H9 (cell line): ENCODE measurements around the gene BACH1. TPM values are rescaled to one million over a fixed set of nuclear protein-coding genes. Genes with fewer than 3 reads are reported as not detected.

Source experiments
- DNase-seq: peaks from one replicate; pipeline ENCODE4 v3.0.0-alpha.2; 2017
- H2AFZ ChIP-seq: one replicate; pipeline ENCODE4 v1.6.1; 2013; ENCODE audit warnings: mild to moderate bottlenecking, low read length, control low read depth, moderate library complexity
- H2AK5ac ChIP-seq: 2 replicates; pipeline ENCODE4 v1.6.1; 2013; ENCODE audit warnings: low read length, control low read depth, mixed read lengths; ENCODE audit not compliant: insufficient read length
- H2BK120ac ChIP-seq: one replicate; pipeline ENCODE4 v1.6.1; 2013; ENCODE audit warnings: low read depth, mild to moderate bottlenecking, low read length, control low read depth, inconsistent platforms; ENCODE audit not compliant: poor library complexity, severe bottlenecking
- H2BK12ac ChIP-seq: 2 replicates; pipeline ENCODE4 v1.6.1; 2013; ENCODE audit warnings: low read length, control low read depth, mixed read lengths, low read depth; ENCODE audit not compliant: insufficient read length
- H2BK15ac ChIP-seq: 2 replicates; pipeline ENCODE4 v1.6.1; 2013; ENCODE audit warnings: low read depth, low read length, control low read depth
- H2BK20ac ChIP-seq: one replicate; pipeline ENCODE4 v1.6.1; 2013; ENCODE audit warnings: low read depth, mild to moderate bottlenecking, low read length, control low read depth, inconsistent platforms; ENCODE audit not compliant: poor library complexity, severe bottlenecking
- H2BK5ac ChIP-seq: 2 replicates; pipeline ENCODE4 v1.6.1; 2013; ENCODE audit warnings: low read length, control low read depth, mixed read lengths; ENCODE audit not compliant: insufficient read length
- H3K14ac ChIP-seq: 2 replicates; pipeline ENCODE4 v1.6.1; 2013; ENCODE audit warnings: low read length, control low read depth; ENCODE audit not compliant: insufficient read depth
- H3K18ac ChIP-seq: 2 replicates; pipeline ENCODE4 v1.6.1; 2013; ENCODE audit warnings: low read depth, mild to moderate bottlenecking, mixed read lengths, low read length, control low read depth; ENCODE audit not compliant: insufficient read length
- H3K23ac ChIP-seq: 2 replicates; pipeline ENCODE4 v1.6.1; 2013; ENCODE audit warnings: low read length, control low read depth, mixed read lengths, low read depth; ENCODE audit not compliant: insufficient read length
- H3K23me2 ChIP-seq: 2 replicates; pipeline ENCODE4 v1.6.1; 2013; ENCODE audit warnings: low read depth, mild to moderate bottlenecking, mixed read lengths, low read length, control low read depth; ENCODE audit not compliant: insufficient read length, poor library complexity, severe bottlenecking
- H3K27ac ChIP-seq: 2 replicates; pipeline ENCODE4 v1.5.1; 2013; ENCODE audit warnings: low read length, control low read depth, mixed read lengths, low read depth; ENCODE audit not compliant: insufficient read length
- H3K27me3 ChIP-seq: 2 replicates; pipeline ENCODE4 v1.6.1; 2013; ENCODE audit warnings: low read length, control low read depth, inconsistent platforms; ENCODE audit not compliant: insufficient read depth
- H3K4ac ChIP-seq: 2 replicates; pipeline ENCODE4 v1.6.1; 2013; ENCODE audit warnings: low read depth, mild to moderate bottlenecking, control low read depth, inconsistent platforms, low read length, moderate library complexity
- H3K4me1 ChIP-seq: 2 replicates; pipeline ENCODE4 v1.6.1; 2013; ENCODE audit warnings: low read length, control low read depth, inconsistent platforms; ENCODE audit not compliant: insufficient read depth
- H3K4me2 ChIP-seq: 2 replicates; pipeline ENCODE4 v1.6.1; 2013; ENCODE audit warnings: low read length, control low read depth, mixed read lengths; ENCODE audit not compliant: insufficient read length, insufficient read depth
- H3K56ac ChIP-seq: 2 replicates; pipeline ENCODE4 v1.6.1; 2013; ENCODE audit warnings: low read depth, mild to moderate bottlenecking, mixed read lengths, low read length, control low read depth; ENCODE audit not compliant: insufficient read length
- H3K79me1 ChIP-seq: 2 replicates; pipeline ENCODE4 v1.6.1; 2013; ENCODE audit warnings: low read depth, mild to moderate bottlenecking, moderate library complexity, low read length, control low read depth, inconsistent platforms; ENCODE audit not compliant: insufficient read depth, poor library complexity, severe bottlenecking
- H3K79me2 ChIP-seq: 2 replicates; pipeline ENCODE4 v1.6.1; 2013; ENCODE audit warnings: low read length, control low read depth, inconsistent platforms; ENCODE audit not compliant: insufficient read depth
- H3K9ac ChIP-seq: 2 replicates; pipeline ENCODE4 v1.6.1; 2013; ENCODE audit warnings: low read length, control low read depth, mixed read lengths; ENCODE audit not compliant: insufficient read length; ENCODE audit errors: extremely low read depth
- H3K9me3 ChIP-seq: one replicate; pipeline ENCODE4 v1.6.1; 2013; ENCODE audit warnings: low read depth, low read length, inconsistent platforms; ENCODE audit not compliant: control insufficient read depth
- H3T11ph ChIP-seq: one replicate; pipeline ENCODE4 v1.6.1; 2013; ENCODE audit warnings: mild to moderate bottlenecking, low read length, control low read depth, inconsistent platforms
- H4K20me1 ChIP-seq: one replicate; pipeline ENCODE4 v1.6.1; 2013; ENCODE audit not compliant: control insufficient read depth, insufficient read length, insufficient read depth
- H4K5ac ChIP-seq: 2 replicates; pipeline ENCODE4 v1.6.1; 2013; ENCODE audit warnings: low read depth, mild to moderate bottlenecking, mixed read lengths, low read length, control low read depth; ENCODE audit not compliant: insufficient read length
- H4K8ac ChIP-seq: replicated peaks from 2 replicates; pipeline ENCODE4 v1.6.1; 2013; ENCODE audit warnings: low read length, control low read depth, mixed read lengths, low read depth; ENCODE audit not compliant: insufficient read length
- H4K91ac ChIP-seq: 2 replicates; pipeline ENCODE4 v1.6.1; 2013; ENCODE audit warnings: low read depth, mild to moderate bottlenecking, moderate library complexity, mixed read lengths, low read length, control low read depth; ENCODE audit not compliant: insufficient read length
- H3K27ac Mint-ChIP-seq, 3 experiments: 2 replicates in 2 of 3; 3 replicates in 1 of 3; pipeline ENCODE4 v1.8.0; 2020 to 2021; ENCODE audit warnings: mixed read lengths in 3 of 3, mild to moderate bottlenecking in 1 of 3, moderate library complexity in 1 of 3
- H3K27me3 Mint-ChIP-seq: 2 replicates; pipeline ENCODE4 v1.8.0; 2021; ENCODE audit warnings: low read depth, mild to moderate bottlenecking, moderate library complexity, mixed read lengths
- H3K36me3 Mint-ChIP-seq, 3 experiments: 2 replicates in 2 of 3; 3 replicates in 1 of 3; pipeline ENCODE4 v1.8.0; 2020 to 2021; ENCODE audit warnings: low read depth in 3 of 3, mixed read lengths in 3 of 3; ENCODE audit not compliant: insufficient read depth in 1 of 3
- H3K4me1 Mint-ChIP-seq, 2 experiments: 2 replicates each; pipeline ENCODE4 v1.8.0; 2020; ENCODE audit warnings: mixed read lengths in 2 of 2
- H3K4me3 Mint-ChIP-seq, 2 experiments: 2 replicates in 1 of 2; 3 replicates in 1 of 2; pipeline ENCODE4 v1.8.0; 2020 to 2021; ENCODE audit warnings: mild to moderate bottlenecking in 2 of 2, mixed read lengths in 2 of 2, moderate library complexity in 1 of 2
- H3K9me3 Mint-ChIP-seq, 2 experiments: 2 replicates in 1 of 2; 3 replicates in 1 of 2; pipeline ENCODE4 v1.8.0; 2020; ENCODE audit warnings: mild to moderate bottlenecking in 2 of 2, mixed read lengths in 2 of 2, moderate library complexity in 1 of 2
- WGBS: extraction: QIAGEN DNeasy Blood & Tissue Kit; methylation state at CpG from one replicate; pipeline ENCODE4 v1.1.7; 2013; ENCODE audit warnings: missing lambda C conversion rate, low lambda C conversion rate, mixed read lengths; ENCODE audit not compliant: insufficient read length; ENCODE audit errors: extremely low coverage; 5-methylcytosine and 5-hydroxymethylcytosine counted together
- total RNA-seq: library from RNA; stranded (reverse); gene quantifications from 2 replicates; pipeline ENCODE4 v1.2.1, GENCODE V29; 2021
- TF ChIP-seq, protein P1 (sequence below): fragments of 200-600 bp; sonication (generic); conservative IDR thresholded peaks from 3 replicates; pipeline ENCODE4 v1.8.0; 2021; ENCODE audit warnings: antibody characterized with exemption, mild to moderate bottlenecking

Gene BACH1
- total RNA-seq, 1 experiment from 2014 or later = 42.4 TPM

DNA sequence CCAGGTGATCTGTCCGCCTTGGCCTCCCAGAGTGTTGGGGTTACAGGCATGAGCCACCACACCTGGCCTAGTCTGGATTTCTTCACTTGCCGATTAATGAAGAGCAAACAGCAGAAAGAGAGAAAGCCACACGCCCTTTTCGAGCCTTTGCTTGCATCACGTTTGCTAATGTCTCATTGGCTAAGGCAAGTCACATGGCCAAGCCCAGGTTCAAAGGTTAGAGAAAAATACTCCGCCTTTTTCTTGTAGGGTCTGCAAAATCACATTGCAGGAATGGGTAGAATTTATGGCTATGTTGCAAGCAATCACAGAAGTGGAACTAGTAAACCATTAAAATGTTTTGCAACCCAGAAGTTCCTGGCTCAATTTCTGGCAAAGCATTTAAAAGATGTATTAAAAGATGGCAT is 26.8 kb upstream of the BACH1 start:
- Histone ChIP-seq H2AK5ac (no peak overlapping the region), H4K8ac (no peak overlapping the region), H4K91ac (no peak overlapping the region), H3T11ph (no peak overlapping the region), H3K9me3 (no peaks in the 10 kb centered on the region), H4K5ac (no peak overlapping the region), H2BK120ac (no peak overlapping the region), H3K27me3 (no peaks in the 10 kb centered on the region), H4K20me1 (no peaks in the 10 kb centered on the region), H3K79me2 (no peaks in the 10 kb centered on the region), H3K18ac (no peak overlapping the region), H3K27ac (no peak overlapping the region), H2BK15ac (no peak overlapping the region), H3K4me2 (no peak overlapping the region), H3K4ac (no peak overlapping the region), H3K23me2 (no peaks in the 10 kb centered on the region), H3K14ac (no peak overlapping the region), H3K9ac (no peak overlapping the region), H2BK5ac (no peak overlapping the region), H2BK20ac (no peak overlapping the region), H3K56ac (no peak overlapping the region), H3K23ac (no peak overlapping the region), H3K79me1 (no peaks in the 10 kb centered on the region), H2BK12ac (no peak overlapping the region), H3K4me1 (no peaks in the 10 kb centered on the region), H2AFZ (no peak overlapping the region)
- H3K27me3 Mint-ChIP-seq = no peaks in the 10 kb centered on the region
- H3K36me3 Mint-ChIP-seq = no peaks in the 10 kb centered on the region
- no peak overlapping the region for H3K27ac Mint-ChIP-seq
- H3K4me3 Mint-ChIP-seq = no peak overlapping the region
- no peaks in the 10 kb centered on the region for H3K4me1 Mint-ChIP-seq
- no peaks in the 10 kb centered on the region; a peak in 1 of 5 replicates for H3K9me3 Mint-ChIP-seq
- no CpG with 5 or more reads among the region's 6 CpGs for WGBS
- TF ChIP-seq, protein P1, sequence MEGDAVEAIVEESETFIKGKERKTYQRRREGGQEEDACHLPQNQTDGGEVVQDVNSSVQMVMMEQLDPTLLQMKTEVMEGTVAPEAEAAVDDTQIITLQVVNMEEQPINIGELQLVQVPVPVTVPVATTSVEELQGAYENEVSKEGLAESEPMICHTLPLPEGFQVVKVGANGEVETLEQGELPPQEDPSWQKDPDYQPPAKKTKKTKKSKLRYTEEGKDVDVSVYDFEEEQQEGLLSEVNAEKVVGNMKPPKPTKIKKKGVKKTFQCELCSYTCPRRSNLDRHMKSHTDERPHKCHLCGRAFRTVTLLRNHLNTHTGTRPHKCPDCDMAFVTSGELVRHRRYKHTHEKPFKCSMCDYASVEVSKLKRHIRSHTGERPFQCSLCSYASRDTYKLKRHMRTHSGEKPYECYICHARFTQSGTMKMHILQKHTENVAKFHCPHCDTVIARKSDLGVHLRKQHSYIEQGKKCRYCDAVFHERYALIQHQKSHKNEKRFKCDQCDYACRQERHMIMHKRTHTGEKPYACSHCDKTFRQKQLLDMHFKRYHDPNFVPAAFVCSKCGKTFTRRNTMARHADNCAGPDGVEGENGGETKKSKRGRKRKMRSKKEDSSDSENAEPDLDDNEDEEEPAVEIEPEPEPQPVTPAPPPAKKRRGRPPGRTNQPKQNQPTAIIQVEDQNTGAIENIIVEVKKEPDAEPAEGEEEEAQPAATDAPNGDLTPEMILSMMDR = no peak
- DNase-seq = no peak
